GM12878 (cell line): ENCODE measurements around the gene TUBA8. TPM values are rescaled to one million over a fixed set of nuclear protein-coding genes. Genes with fewer than 3 reads are reported as not detected.

Experiments used
- ATAC-seq: fragments of 200-7000 bp; cut with Tn5 transposase; 3 replicates; pipeline ENCODE4 v1.9.1; 2020; ENCODE audit warnings: mild to moderate bottlenecking, moderate library complexity
- BruUV-seq: library from RNA; stranded (reverse); fragments of 400-500 nt; replicated peaks from 2 replicates; lab custom pipeline; 2021; lab: Mats Ljungman, UMichigan
- CTCF ChIA-PET: fragments of 300-600 bp; sonication (Branson Sonifier 250); formaldehyde crosslinking; extraction: SDS; loops from one replicate; lab custom pipeline; 2021; ENCODE audit warnings: inconsistent platforms; lab: Yijun Ruan, JAX
- POLR2A ChIA-PET: fragments of 350-600 bp; formaldehyde crosslinking; extraction: SDS; loops from one replicate; lab custom pipeline; 2021; ENCODE audit warnings: inconsistent platforms; lab: Charles Lee
- RAD21 ChIA-PET: fragments of 300-600 bp; sonication (Branson Sonifier 250); formaldehyde crosslinking; loops from one replicate; lab custom pipeline; 2023; ENCODE audit warnings: antibody characterized with exemption; ENCODE audit not compliant: unreplicated experiment; lab: Charles Lee
- SMC1A ChIA-PET: fragments of 300-600 bp; sonication (Branson Sonifier 250); formaldehyde crosslinking; loops from one replicate; lab custom pipeline; 2023; ENCODE audit not compliant: unreplicated experiment, uncharacterized antibody; lab: Charles Lee
- DNase-seq: peaks from one replicate; pipeline ENCODE4 v3.0.0-alpha.2; 2011; ENCODE audit warnings: low read depth, low spot score
- FAIRE-seq: peaks from 3 replicates; lab custom pipeline; 2011; peaks lifted over from hg19 to GRCh38; lab: Jason Lieb, UNC
- H2AFZ ChIP-seq: 2 replicates; pipeline ENCODE4 v1.6.0; 2011; ENCODE audit warnings: low read depth, low read length, control low read depth; ENCODE audit not compliant: control insufficient read depth
- H3K27ac ChIP-seq: 2 replicates; pipeline ENCODE4 v1.5.1; 2011; ENCODE audit warnings: control low read depth; ENCODE audit not compliant: control insufficient read depth, insufficient read depth
- H3K27me3 ChIP-seq, 2 experiments: replicated peaks in 1 of 2; 2 replicates each; pipeline versions ENCODE4 v1.6.0 to v1.6.1; 2011; ENCODE audit warnings: low read length in 1 of 2; ENCODE audit not compliant: control insufficient read depth in 2 of 2, insufficient read depth in 2 of 2
- H3K36me3 ChIP-seq, 2 experiments: 2 replicates each; pipeline ENCODE4 v1.5.1; 2011; ENCODE audit warnings: low read length in 1 of 2; ENCODE audit not compliant: control insufficient read depth in 2 of 2, insufficient read depth in 2 of 2
- H3K4me1 ChIP-seq: 2 replicates; pipeline ENCODE4 v1.6.1; 2011; ENCODE audit warnings: mild to moderate bottlenecking, low read length, moderate library complexity, mixed read lengths; ENCODE audit not compliant: control insufficient read depth, insufficient read depth
- H3K4me2 ChIP-seq: 2 replicates; pipeline ENCODE4 v1.6.0; 2011; ENCODE audit warnings: control low read depth; ENCODE audit not compliant: control insufficient read depth, insufficient read depth
- H3K4me3 ChIP-seq: fragments of 200-600 bp; sonication (generic); 2 replicates; pipeline ENCODE4 v1.5.1; 2016
- H3K79me2 ChIP-seq: 2 replicates; pipeline ENCODE4 v1.6.0; 2011; ENCODE audit warnings: low read length; ENCODE audit not compliant: control insufficient read depth, insufficient read depth
- H3K9ac ChIP-seq: 2 replicates; pipeline ENCODE4 v1.8.0; 2011; ENCODE audit warnings: low read length, control low read depth, mixed read lengths; ENCODE audit not compliant: control insufficient read depth, insufficient read depth
- H3K9me3 ChIP-seq: replicated peaks from 3 replicates; pipeline ENCODE4 v1.5.1; 2011; ENCODE audit warnings: mild to moderate bottlenecking, low read length; ENCODE audit not compliant: control insufficient read depth, insufficient read depth
- H4K20me1 ChIP-seq: 2 replicates; pipeline ENCODE4 v1.6.0; 2011; ENCODE audit not compliant: control insufficient read depth, insufficient read depth
- BCL11A ChIP-seq: IDR thresholded peaks from 2 replicates; pipeline ENCODE4 v1.6.1; 2011; ENCODE audit warnings: low read depth, low read length
- PAX5 ChIP-seq: IDR thresholded peaks from 2 replicates; pipeline ENCODE4 v1.6.1; 2011; ENCODE audit warnings: low read depth, low read length, borderline replicate concordance
- SMAD5 ChIP-seq: IDR thresholded peaks from 2 replicates; pipeline ENCODE4 v1.6.1; 2016; ENCODE audit warnings: antibody characterized with exemption, low read depth
- WGBS: methylation state at CpG from one replicate; pipeline ENCODE4 v1.1.6; 2016; ENCODE audit warnings: low lambda C conversion rate; ENCODE audit not compliant: insufficient replicate concordance, insufficient coverage; ENCODE audit errors: missing lambda C conversion rate; 5-methylcytosine and 5-hydroxymethylcytosine counted together
- in situ Hi-C: fragments of 300-500 bp; cut with MboI; formaldehyde crosslinking; loops from 9 replicates; pipeline ENCODE4 v1.14.3; 2018; ENCODE audit warnings: mixed read lengths
- intact Hi-C: fragments of 100-400 bp; cut with micrococcal nuclease; formaldehyde crosslinking; loops from one replicate; pipeline ENCODE4 v1.14.2; 2022; ENCODE audit not compliant: unreplicated experiment
- polyA plus RNA-seq, 11 experiments: library from polyadenylated mRNA; depleted of rRNA in 4 of 11; unstranded in 6 of 11; stranded (reverse) in 5 of 11; fragments of >200 nt; fragmentation: Nextera tagmentation in 4 of 11; fragmentation: Illumina TruSeq in 1 of 11; extraction: Ambion mirVana in 4 of 11; extraction: Trizol in 1 of 11; gene quantifications; 1 replicate in 1 of 11; 2 replicates in 10 of 11; pipeline versions ENCODE4 v1.2.1 to v1.2.3, GENCODE V29; 2011 to 2016; ENCODE audit warnings: inconsistent platforms in 2 of 11, missing spikeins in 2 of 11, low read depth in 1 of 11
- total RNA-seq, 4 experiments: library from RNA; depleted of rRNA in 3 of 4; stranded (reverse); fragments of >200 nt in 3 of 4; fragmentation: Illumina TruSeq in 1 of 4; extraction: Trizol in 1 of 4; gene quantifications; 2 replicates each; pipeline versions ENCODE4 v1.2.1 to v1.2.3, GENCODE V29; 2013 to 2021
- TF ChIP-seq, protein P1 (sequence below): IDR thresholded peaks from 2 replicates; pipeline ENCODE4 v1.6.1; 2012; ENCODE audit warnings: low read depth, low read length, improper control_type of control experiment
- TF ChIP-seq, protein P2 (sequence below): IDR thresholded peaks from 2 replicates; pipeline ENCODE4 v1.6.1; 2011; ENCODE audit warnings: borderline replicate concordance, low read depth, mild to moderate bottlenecking, moderate library complexity, mixed read lengths, low read length; ENCODE audit not compliant: insufficient read depth; ENCODE audit errors: extremely low read length

TUBA8 gene
- total and polyA plus RNA-seq, 10 of the 15 experiments (the other 5 are each of a cell fraction or from before 2014, with no cell fraction given), result 2.2 to 30.3 (median 21.0) TPM

DNA sequence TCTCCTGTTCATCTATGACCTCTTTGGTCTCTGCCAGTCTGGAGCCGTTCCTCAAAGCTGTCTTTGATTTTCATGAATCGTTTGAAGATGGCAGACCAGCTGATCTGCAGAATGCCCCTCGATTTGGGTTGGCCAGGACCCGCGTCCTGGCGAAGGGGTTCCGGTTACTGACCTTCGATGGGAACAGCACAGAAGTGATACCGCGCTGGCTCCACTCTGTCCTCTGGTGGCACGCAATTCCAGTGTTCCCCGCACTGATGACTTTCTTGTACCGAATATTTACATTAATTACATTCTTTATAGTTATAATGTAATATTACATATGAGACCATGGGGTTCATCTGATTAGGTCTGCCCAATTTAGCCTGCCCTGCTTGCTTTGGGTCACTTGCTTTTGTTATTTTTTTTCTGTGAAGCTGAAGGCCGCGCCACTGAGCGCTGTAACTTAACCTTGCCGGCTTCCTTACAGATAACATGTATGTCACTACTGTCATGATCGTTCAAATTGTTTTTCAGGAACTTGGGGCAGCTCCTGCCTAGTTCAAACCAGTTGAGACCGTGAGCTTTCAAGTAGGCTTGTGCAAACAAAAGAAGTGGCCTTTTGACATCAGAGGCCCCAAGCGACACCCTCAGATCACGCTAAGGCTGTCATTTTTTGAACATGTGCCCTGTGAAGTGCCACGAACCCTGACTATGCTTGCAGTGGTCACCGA is 35.2 kb downstream of the TUBA8 start (continued):
- TF ChIP-seq, protein P1, sequence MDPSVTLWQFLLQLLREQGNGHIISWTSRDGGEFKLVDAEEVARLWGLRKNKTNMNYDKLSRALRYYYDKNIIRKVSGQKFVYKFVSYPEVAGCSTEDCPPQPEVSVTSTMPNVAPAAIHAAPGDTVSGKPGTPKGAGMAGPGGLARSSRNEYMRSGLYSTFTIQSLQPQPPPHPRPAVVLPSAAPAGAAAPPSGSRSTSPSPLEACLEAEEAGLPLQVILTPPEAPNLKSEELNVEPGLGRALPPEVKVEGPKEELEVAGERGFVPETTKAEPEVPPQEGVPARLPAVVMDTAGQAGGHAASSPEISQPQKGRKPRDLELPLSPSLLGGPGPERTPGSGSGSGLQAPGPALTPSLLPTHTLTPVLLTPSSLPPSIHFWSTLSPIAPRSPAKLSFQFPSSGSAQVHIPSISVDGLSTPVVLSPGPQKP, result no peak

DNA sequence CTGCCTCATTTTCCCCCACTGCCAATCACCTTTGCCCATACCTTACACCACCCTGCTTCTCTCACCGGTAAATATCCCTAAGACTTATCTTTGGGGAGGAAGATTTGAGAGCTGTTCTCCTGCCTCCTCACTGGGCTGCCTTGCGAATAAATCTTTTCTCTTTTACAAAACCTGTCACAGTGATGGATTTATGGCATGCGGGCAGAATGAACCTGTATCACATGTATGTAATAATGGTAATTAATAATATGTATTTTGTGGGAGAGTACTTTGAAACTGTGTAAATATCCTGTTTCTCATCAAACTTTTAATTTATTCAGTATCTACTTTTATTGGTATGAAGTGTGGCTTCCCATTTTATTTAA is 35.8 kb downstream of the TUBA8 start:
- Histone ChIP-seq H2AFZ (no peak overlapping the region), H3K36me3 (no peaks in the 10 kb centered on the region; a peak in 1 of 4 replicates), H3K4me3 (no peak overlapping the region), H4K20me1 (no peaks in the 10 kb centered on the region), H3K9ac (no peak overlapping the region), H3K27ac (no peak overlapping the region), H3K4me1 (no peaks in the 10 kb centered on the region; the same call in 1 of the 2 replicates), H3K4me2 (no peak overlapping the region), H3K9me3 (no peaks in the 10 kb centered on the region; the same call in 2 of the 3 replicates), H3K27me3 (no peaks in the 10 kb centered on the region), H3K79me2 (peaks cover 12% of the 10 kb centered on the region)
- no TSS peak for BruUV-seq
- WGBS, result 92% methylated on average over 3 of the region's 3 CpGs
- no peak for ATAC-seq
- in situ Hi-C loops, result no loop called here
- no peak for DNase-seq
- ChIA-PET CTCF (interaction anchor here (2.0 kb wide), 1 partner anchor 31 kb away, joined by 6 read pairs; no protein-coding TSS in a partner anchor), POLR2A (no interaction called here), SMC1A (no interaction called here), RAD21 (no interaction called here)
- intact Hi-C loops, result loop anchor here (10.0 kb wide), 1 partner anchor 62 kb away; no protein-coding TSS in a partner anchor
- no peak for FAIRE-seq
- TF ChIP-seq SMAD5 (no peak), PAX5 (no peak), BCL11A (no peak)
- TF ChIP-seq, protein P2, sequence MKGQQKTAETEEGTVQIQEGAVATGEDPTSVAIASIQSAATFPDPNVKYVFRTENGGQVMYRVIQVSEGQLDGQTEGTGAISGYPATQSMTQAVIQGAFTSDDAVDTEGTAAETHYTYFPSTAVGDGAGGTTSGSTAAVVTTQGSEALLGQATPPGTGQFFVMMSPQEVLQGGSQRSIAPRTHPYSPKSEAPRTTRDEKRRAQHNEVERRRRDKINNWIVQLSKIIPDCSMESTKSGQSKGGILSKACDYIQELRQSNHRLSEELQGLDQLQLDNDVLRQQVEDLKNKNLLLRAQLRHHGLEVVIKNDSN, result no peak
